H1 (cell line): ENCODE measurements around the gene AKR7A2.

Source experiments
- CBX5 ChIP-seq: fragments of 300-800, 300-1000 bp; sonication (generic); IDR thresholded peaks from 2 replicates; pipeline ENCODE4 v1.7.1; 2016; ENCODE audit warnings: antibody characterized with exemption, low read length, low read depth
- CTCF ChIP-seq, 3 experiments: IDR thresholded peaks; 1 replicate in 2 of 3; 2 replicates in 1 of 3; pipeline versions ENCODE4 v1.5.1 to v1.6.1; 2011; ENCODE audit warnings: low read length in 3 of 3, mild to moderate bottlenecking in 3 of 3, inconsistent platforms in 2 of 3, low read depth in 1 of 3, moderate library complexity in 1 of 3; ENCODE audit not compliant: insufficient read depth in 1 of 3; ENCODE audit errors: control extremely low read depth in 1 of 3
- EP300 ChIP-seq, 2 experiments: IDR thresholded peaks; 1 replicate in 1 of 2; 2 replicates in 1 of 2; pipeline ENCODE4 v1.6.1; 2011 to 2012; ENCODE audit warnings: low read depth in 2 of 2, low read length in 2 of 2, mild to moderate bottlenecking in 2 of 2, borderline replicate concordance in 1 of 2, inconsistent platforms in 1 of 2, moderate library complexity in 1 of 2
- EZH2 ChIP-seq: fragments of 200-600 bp; sonication (generic); IDR thresholded peaks from 2 replicates; pipeline ENCODE4 v1.7.1; 2012; ENCODE audit warnings: low read depth, mild to moderate bottlenecking, moderate library complexity, low read length, inconsistent platforms; ENCODE audit not compliant: severe bottlenecking
- HDAC6 ChIP-seq: IDR thresholded peaks from one replicate; pipeline ENCODE4 v1.7.1; 2012; ENCODE audit warnings: low read depth, mild to moderate bottlenecking, inconsistent platforms, low read length, moderate library complexity
- KDM1A ChIP-seq: fragments of 200-600, 300-600 bp; sonication (generic); IDR thresholded peaks from 2 replicates; pipeline ENCODE4 v1.7.1; 2016; ENCODE audit warnings: mild to moderate bottlenecking, low read length, borderline replicate concordance
- TBP ChIP-seq: IDR thresholded peaks from 2 replicates; pipeline ENCODE4 v1.6.1; 2011; ENCODE audit warnings: low read depth, low read length, improper control_type of control experiment

- TF ChIP-seq HDAC6 (no peak), CTCF (IDR thresholded peaks at IDR 0.05; ENCODE audit: control extremely low read depth in 1 of 3, insufficient read depth in 1 of 3, low read depth in 1 of 3, low read length in 3 of 3) (peak; percentile 78 to 95 (median 93)), EP300 (IDR thresholded peaks at IDR 0.05; ENCODE audit: borderline replicate concordance in 1 of 2, low read depth in 2 of 2, low read length in 2 of 2) (no peak), CBX5 (no peak), TBP (no peak; the same call in 1 of the 2 replicates), KDM1A (no peak), EZH2 (no peak)
These were observed 29.5 kb upstream of the AKR7A2 start for GRCh38 chr1:19341201-19342061.
